ENCODE results near the gene RNF31. TPM values are rescaled to one million over a fixed set of nuclear protein-coding genes. Genes with fewer than 3 reads are reported as not detected.

RNF31 gene
- total and polyA plus RNA-seq, 2 donors (not counting 1 experiment from before 2014, with no cell fraction given): 69.8 to 103 TPM

GRCh38 chr14:24135834-24136683 is 11.2 kb upstream of the RNF31 start, which contains the start of gene PSME1:
PSME1 (plus strand) TSS chr14:24136194; CDS start chr14:24136263, 69 bp downstream.
- H3K4me3 ChIP-seq (ENCODE audit: control extremely low read depth in 1 of 5, extremely low read depth in 1 of 5, insufficient read depth in 1 of 5, low read depth in 2 of 5, low read length in 4 of 5): peak within 1 kb of the TSS; percentile 54 to 96 (median 78)
- H3K4me1 ChIP-seq (ENCODE audit: control insufficient read depth in 2 of 2, insufficient read depth in 2 of 2, low read length in 2 of 2): peaks cover 33 to 44% of the 10 kb centered on the region in 2 donors
- peak within 1 kb of the TSS; percentile 87 to 97 for H3K27ac ChIP-seq (ENCODE audit: low read length in 2 of 2)
- ChIA-PET CTCF (interaction anchor here (0.7 to 4.6 kb wide), 11 partner anchors 9 to 197 kb away, joined by 3 to 43 read pairs (median 6); partner anchors contain the start of genes DCAF11, IRF9, MDP1 and NRL), POLR2A (interaction anchor here (0.5 to 3.3 kb wide), 19 partner anchors 9 to 295 kb away, joined by 3 to 49 read pairs (median 3); partner anchors contain the start of genes CHMP4A, DCAF11, IPO4 and IRF9)
- peak within 1 kb of the TSS; percentile 96 for H2AFZ ChIP-seq (ENCODE audit: insufficient read depth, low read depth, low read length, poor library complexity, severe bottlenecking)
- Mint-ChIP-seq H3K9me3 (ENCODE audit: insufficient read depth) (no peaks in the 10 kb centered on the region), H3K27me3 (no peaks in the 10 kb centered on the region), H3K4me3 (peak within 1 kb of the TSS; percentile 92), H3K27ac (peak within 1 kb of the TSS; percentile 94), H3K4me1 (peaks cover 57% of the 10 kb centered on the region)
- WGBS (ENCODE audit: insufficient coverage): under 1% methylated on average over 67 of the region's 75 CpGs
- peaks cover 0 to 27% of the 10 kb centered on the region in 2 experiments for H3K36me3 ChIP-seq (replicated peaks in 1 of 2; ENCODE audit: control extremely low read depth in 1 of 2, control insufficient read depth in 1 of 2, extremely low read depth in 1 of 2, insufficient read depth in 2 of 2, low read length in 1 of 2)
- peak within 1 kb of the TSS; percentile 90 for H3K4me2 ChIP-seq (replicated peaks; ENCODE audit: low read depth, low read length, poor library complexity, severe bottlenecking)
- H3K27me3 ChIP-seq (replicated peaks in 1 of 4; ENCODE audit: control extremely low read depth in 1 of 4, control insufficient read depth in 3 of 4, insufficient read depth in 4 of 4, low read length in 3 of 4): no peaks in the 10 kb centered on the region
- DNase-seq (peak; percentile 96), ATAC-seq (ENCODE audit: low read depth) (peak; percentile 97)
- H3K9ac ChIP-seq (ENCODE audit: low read length): peak within 1 kb of the TSS; percentile 97
- no peaks in the 10 kb centered on the region for H3K9me3 ChIP-seq (ENCODE audit: control extremely low read depth in 1 of 3, control insufficient read depth in 2 of 3, insufficient read depth in 1 of 3, low read length in 2 of 3)
- intact Hi-C loops (cut with micrococcal nuclease): loop anchor here (1.0 to 2.0 kb wide), 6 partner anchors 10 to 106 kb away; partner anchors contain the start of genes DCAF11, IRF9, NRL and PCK2
- TF ChIP-seq, protein P1, sequence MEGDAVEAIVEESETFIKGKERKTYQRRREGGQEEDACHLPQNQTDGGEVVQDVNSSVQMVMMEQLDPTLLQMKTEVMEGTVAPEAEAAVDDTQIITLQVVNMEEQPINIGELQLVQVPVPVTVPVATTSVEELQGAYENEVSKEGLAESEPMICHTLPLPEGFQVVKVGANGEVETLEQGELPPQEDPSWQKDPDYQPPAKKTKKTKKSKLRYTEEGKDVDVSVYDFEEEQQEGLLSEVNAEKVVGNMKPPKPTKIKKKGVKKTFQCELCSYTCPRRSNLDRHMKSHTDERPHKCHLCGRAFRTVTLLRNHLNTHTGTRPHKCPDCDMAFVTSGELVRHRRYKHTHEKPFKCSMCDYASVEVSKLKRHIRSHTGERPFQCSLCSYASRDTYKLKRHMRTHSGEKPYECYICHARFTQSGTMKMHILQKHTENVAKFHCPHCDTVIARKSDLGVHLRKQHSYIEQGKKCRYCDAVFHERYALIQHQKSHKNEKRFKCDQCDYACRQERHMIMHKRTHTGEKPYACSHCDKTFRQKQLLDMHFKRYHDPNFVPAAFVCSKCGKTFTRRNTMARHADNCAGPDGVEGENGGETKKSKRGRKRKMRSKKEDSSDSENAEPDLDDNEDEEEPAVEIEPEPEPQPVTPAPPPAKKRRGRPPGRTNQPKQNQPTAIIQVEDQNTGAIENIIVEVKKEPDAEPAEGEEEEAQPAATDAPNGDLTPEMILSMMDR (IDR thresholded peaks at IDR 0.05): no peak
- H3K79me2 ChIP-seq (ENCODE audit: control insufficient read depth, insufficient read depth, low read length): peaks cover 51% of the 10 kb centered on the region
- H4K20me1 ChIP-seq (ENCODE audit: control insufficient read depth, insufficient read depth, low read length, poor library complexity, severe bottlenecking): peaks cover 16% of the 10 kb centered on the region
